GM12873 (cell line): ENCODE data around the gene PLEKHG4.
A peak's percentile ranks its signal among the peaks of the same experiment; 100 is the strongest.

Experiments
- TF ChIP-seq, protein P1 (sequence below): IDR thresholded peaks from 2 replicates; pipeline ENCODE4 v1.5.1; 2012; ENCODE audit warnings: low read depth, mild to moderate bottlenecking, moderate library complexity, low read length, control low read depth; ENCODE audit not compliant: insufficient read depth; ENCODE audit errors: missing control alignments

Gene PLEKHG4

DNA sequence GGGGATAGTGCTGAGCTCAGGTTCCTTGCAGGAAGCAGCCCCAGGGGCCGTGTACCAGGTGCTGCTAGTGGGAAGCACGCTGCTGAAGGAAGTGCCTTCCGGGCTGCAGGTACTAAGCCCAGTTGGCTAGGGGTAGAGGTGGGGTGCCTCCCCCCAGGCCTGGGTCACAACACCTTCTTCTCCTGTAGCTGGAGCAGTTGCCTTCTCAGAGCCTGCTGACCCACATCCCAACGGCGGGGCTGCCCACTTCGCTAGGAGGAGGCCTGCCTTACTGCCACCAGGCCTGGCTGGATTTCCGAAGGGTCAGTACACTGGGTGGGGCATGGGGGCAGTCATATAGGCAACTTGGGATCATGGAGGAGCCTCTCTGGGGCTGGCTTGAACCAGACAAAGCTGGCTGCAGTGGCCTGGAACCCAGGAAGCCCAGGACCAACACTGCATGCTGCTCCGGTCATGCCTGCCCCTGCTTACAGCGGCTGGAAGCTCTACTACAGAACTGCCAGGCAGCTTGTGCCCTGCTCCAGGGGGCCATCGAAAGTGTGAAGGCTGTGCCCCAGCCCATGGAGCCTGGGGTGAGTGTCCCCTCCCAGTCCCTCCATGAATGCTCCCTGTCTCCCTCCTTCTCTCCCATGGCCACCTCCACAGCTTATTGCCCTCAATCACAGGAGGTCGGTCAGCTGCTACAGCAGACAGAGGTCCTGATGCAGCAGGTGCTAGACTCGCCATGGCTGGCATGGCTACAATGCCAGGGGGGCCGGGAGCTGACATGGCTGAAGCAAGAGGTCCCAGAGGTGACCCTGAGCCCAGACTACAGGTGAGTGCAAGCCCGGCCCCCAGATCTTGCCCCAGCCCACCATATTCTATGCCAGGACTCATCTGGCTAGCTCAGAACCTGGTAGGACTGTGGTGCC lies 2.5 kb downstream of the PLEKHG4 start:
- TF ChIP-seq, protein P1, sequence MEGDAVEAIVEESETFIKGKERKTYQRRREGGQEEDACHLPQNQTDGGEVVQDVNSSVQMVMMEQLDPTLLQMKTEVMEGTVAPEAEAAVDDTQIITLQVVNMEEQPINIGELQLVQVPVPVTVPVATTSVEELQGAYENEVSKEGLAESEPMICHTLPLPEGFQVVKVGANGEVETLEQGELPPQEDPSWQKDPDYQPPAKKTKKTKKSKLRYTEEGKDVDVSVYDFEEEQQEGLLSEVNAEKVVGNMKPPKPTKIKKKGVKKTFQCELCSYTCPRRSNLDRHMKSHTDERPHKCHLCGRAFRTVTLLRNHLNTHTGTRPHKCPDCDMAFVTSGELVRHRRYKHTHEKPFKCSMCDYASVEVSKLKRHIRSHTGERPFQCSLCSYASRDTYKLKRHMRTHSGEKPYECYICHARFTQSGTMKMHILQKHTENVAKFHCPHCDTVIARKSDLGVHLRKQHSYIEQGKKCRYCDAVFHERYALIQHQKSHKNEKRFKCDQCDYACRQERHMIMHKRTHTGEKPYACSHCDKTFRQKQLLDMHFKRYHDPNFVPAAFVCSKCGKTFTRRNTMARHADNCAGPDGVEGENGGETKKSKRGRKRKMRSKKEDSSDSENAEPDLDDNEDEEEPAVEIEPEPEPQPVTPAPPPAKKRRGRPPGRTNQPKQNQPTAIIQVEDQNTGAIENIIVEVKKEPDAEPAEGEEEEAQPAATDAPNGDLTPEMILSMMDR, result no peak

DNA sequence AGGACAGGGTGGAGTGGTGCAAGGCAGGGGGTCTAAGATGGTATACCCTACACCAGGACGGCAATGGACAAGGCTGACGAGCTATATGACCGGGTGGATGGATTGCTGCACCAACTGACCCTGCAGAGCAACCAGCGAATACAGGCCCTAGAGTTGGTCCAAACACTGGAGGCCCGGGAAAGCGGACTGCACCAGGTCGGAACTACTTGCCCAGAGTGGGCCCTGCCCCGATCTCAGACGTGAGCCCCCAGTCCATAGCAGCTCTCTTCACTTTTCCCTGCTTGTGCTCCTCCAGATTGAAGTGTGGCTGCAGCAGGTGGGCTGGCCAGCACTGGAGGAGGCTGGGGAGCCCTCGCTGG lies 3.1 kb downstream of the PLEKHG4 start:
- TF ChIP-seq, protein P1, result no peak

- TF ChIP-seq, protein P1, result no peak
These were observed 3.9 kb downstream of the PLEKHG4 start for GRCh38 chr16:67283039-67283825.

DNA sequence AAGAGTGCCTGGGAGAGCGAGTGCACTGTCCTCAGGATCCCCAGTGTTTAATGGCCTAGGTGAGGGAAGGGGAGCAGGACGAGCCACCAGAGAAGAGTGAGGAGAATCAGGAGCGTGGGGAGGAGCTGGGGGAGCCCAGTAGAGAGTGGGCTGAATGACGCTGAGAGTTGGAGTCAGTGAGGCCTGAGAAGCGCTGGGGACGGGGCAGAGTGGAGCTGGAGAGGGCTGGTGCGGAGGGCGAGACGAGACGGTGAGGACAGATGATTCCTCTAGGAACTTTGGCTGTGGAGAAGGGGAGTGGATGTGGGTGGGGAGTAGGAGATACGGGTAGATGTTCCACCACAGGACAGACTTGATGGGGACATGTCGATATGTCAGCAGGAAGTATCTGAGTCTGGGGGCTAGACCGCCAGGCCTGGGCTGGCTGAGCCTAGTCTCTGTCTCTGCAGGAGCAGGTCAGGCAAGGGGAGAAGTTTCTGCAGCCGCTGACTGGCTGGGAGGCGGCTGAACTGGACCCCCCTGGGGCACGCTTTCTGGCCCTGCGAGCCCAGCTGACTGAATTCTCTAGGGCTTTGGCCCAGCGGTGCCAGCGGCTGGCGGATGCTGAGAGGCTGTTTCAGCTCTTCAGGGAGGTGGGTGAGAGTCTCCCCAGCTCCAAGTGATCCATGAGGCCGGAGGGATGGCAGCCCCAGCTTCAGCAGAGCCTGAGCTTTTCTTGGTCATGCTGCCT lies 4.7 kb downstream of the PLEKHG4 start:
- TF ChIP-seq, protein P1, result no peak

DNA sequence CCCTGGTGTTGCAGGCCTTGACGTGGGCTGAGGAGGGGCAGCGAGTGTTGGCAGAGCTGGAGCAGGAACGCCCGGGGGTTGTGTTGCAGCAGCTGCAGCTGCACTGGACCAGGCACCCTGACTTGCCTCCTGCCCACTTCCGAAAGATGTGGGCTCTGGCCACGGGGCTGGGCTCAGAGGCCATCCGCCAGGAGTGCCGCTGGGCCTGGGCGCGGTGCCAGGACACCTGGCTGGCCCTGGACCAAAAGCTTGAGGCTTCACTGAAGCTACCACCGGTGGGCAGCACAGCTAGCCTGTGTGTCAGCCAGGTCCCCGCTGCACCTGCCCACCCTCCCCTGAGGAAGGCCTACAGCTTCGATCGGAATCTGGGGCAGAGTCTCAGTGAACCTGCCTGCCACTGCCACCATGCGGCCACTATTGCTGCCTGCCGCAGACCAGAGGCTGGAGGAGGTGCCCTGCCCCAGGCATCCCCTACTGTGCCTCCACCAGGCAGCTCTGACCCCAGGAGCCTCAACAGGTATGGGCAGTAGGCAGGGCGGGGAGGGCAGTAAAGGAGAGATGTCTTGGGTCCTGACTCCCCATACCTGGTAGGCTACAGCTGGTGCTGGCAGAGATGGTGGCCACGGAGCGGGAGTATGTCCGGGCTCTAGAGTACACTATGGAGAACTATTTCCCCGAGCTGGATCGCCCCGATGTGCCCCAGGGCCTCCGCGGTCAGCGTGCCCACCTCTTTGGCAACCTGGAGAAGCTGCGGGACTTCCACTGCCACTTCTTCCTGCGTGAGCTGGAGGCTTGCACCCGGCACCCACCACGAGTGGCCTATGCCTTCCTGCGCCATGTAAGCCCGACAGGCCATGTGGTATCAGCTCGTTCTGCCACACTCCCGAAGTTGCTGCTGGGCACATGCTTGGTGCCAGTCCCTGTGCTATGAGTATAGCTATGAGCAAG lies 5.6 kb downstream of the PLEKHG4 start:
- TF ChIP-seq, protein P1, result peak; percentile 13

DNA sequence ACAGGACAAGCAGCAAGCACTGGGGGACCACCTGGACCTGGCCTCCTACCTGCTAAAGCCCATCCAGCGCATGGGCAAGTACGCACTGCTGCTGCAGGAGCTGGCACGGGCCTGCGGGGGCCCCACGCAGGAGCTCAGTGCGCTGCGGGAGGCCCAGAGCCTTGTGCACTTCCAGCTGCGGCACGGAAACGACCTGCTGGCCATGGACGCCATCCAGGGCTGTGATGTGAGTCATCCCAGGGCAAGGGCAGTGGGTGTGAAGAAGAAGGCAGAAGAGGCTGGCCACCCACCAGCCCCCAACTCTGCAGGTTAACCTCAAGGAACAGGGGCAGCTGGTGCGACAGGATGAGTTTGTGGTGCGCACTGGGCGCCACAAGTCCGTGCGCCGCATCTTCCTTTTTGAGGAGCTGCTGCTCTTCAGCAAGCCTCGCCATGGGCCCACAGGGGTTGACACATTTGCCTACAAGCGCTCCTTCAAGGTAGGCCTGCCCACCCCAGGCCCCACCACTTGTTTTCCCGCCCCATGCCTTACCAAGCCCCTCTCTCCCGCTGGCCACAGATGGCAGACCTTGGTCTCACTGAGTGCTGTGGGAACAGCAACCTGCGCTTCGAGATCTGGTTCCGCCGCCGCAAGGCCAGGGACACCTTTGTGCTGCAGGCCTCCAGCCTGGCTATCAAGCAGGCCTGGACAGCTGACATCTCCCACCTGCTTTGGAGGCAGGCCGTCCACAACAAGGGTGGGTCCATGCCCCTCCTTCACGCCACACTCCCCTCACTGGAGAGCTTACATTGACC lies 7.3 kb downstream of the PLEKHG4 start:
- TF ChIP-seq, protein P1, result no peak
